Hepatocyte (in vitro differentiated cells): Measurements from ENCODE around the gene PIWIL4. TPM values are rescaled to one million over a fixed set of nuclear protein-coding genes. Genes with fewer than 3 reads are reported as not detected.

Experiments
- DNase-seq: peaks from one replicate; pipeline ENCODE4 v3.0.0-alpha.2; 2016; ENCODE audit warnings: low spot score
- H2AFZ ChIP-seq: fragments of 200-600 bp; sonication (generic); 2 replicates; pipeline ENCODE4 v1.6.0; 2016; ENCODE audit warnings: antibody characterized with exemption, mild to moderate bottlenecking
- H3K27ac ChIP-seq: fragments of 200-600 bp; sonication (generic); 2 replicates; pipeline ENCODE4 v1.5.1; 2016; ENCODE audit warnings: mild to moderate bottlenecking
- H3K27me3 ChIP-seq: fragments of 200-600 bp; sonication (generic); 2 replicates; pipeline ENCODE4 v1.6.1; 2016
- H3K36me3 ChIP-seq: fragments of 200-600 bp; sonication (generic); replicated peaks from 2 replicates; pipeline ENCODE4 v1.5.1; 2016; ENCODE audit warnings: low read depth; ENCODE audit not compliant: insufficient read depth
- H3K4me1 ChIP-seq: fragments of 200-600 bp; sonication (generic); 2 replicates; pipeline ENCODE4 v1.5.1; 2016; ENCODE audit warnings: mild to moderate bottlenecking, moderate library complexity; ENCODE audit not compliant: insufficient read depth
- H3K4me2 ChIP-seq: fragments of 200-600 bp; sonication (generic); 2 replicates; pipeline ENCODE4 v1.6.0; 2016
- H3K4me3 ChIP-seq: fragments of 200-600 bp; sonication (generic); 2 replicates; pipeline ENCODE4 v1.5.1; 2016; ENCODE audit warnings: mild to moderate bottlenecking
- H3K79me2 ChIP-seq: fragments of 200-600 bp; sonication (generic); 2 replicates; pipeline ENCODE4 v1.6.0; 2017; ENCODE audit warnings: mild to moderate bottlenecking
- H3K9me2 ChIP-seq: fragments of 200-600 bp; sonication (generic); replicated peaks from 2 replicates; pipeline ENCODE4 v1.6.0; 2017; ENCODE audit warnings: mild to moderate bottlenecking; ENCODE audit not compliant: insufficient read depth
- H3K9me3 ChIP-seq: fragments of 200-600 bp; sonication (generic); 2 replicates; pipeline ENCODE4 v1.5.1; 2016; ENCODE audit warnings: low read depth, mild to moderate bottlenecking
- H4K20me1 ChIP-seq: fragments of 200-600 bp; sonication (generic); 2 replicates; pipeline ENCODE4 v1.6.0; 2016; ENCODE audit warnings: mild to moderate bottlenecking; ENCODE audit not compliant: insufficient read depth, poor library complexity, severe bottlenecking
- EZH2 ChIP-seq: fragments of 200-600 bp; sonication (generic); IDR thresholded peaks from 2 replicates; pipeline ENCODE4 v1.6.1; 2016; ENCODE audit warnings: antibody characterized with exemption, mild to moderate bottlenecking, borderline replicate concordance
- EZH2phosphoT487 ChIP-seq: fragments of 200-600 bp; sonication (generic); IDR thresholded peaks from one replicate; pipeline ENCODE4 v1.6.1; 2018; ENCODE audit warnings: antibody characterized with exemption, mild to moderate bottlenecking, low read depth, moderate library complexity; ENCODE audit not compliant: unreplicated experiment, severe bottlenecking
- WGBS: methylation state at CpG from one replicate; pipeline ENCODE4 v1.1.6; 2016; ENCODE audit warnings: low lambda C conversion rate; ENCODE audit errors: missing lambda C conversion rate; 5-methylcytosine and 5-hydroxymethylcytosine counted together
- polyA plus RNA-seq: library from polyadenylated mRNA; unstranded; fragments of >200 nt; fragmentation: Nextera tagmentation; extraction: Ambion mirVana; gene quantifications from 2 replicates; pipeline ENCODE4 v1.2.1, GENCODE V29; 2016
- total RNA-seq: library from RNA; depleted of rRNA; stranded (reverse); fragments of >200 nt; gene quantifications from 2 replicates; pipeline ENCODE4 v1.2.3, GENCODE V29; 2014
- TF ChIP-seq, protein P1 (sequence below): fragments of 200-600 bp; sonication (generic); IDR thresholded peaks from 2 replicates; pipeline ENCODE4 v1.5.1; 2016; ENCODE audit warnings: antibody characterized with exemption, mild to moderate bottlenecking; ENCODE audit not compliant: poor library complexity

PIWIL4 gene
- total and polyA plus RNA-seq, 2 experiments from 2014 or later: 2.1 to 2.4 TPM

GRCh38 chr11:94586978-94587377, 19.8 kb downstream of the PIWIL4 start:
- Histone ChIP-seq H2AFZ (no peak overlapping the region), H3K4me2 (peak overlapping the region; percentile 14), H3K27ac (peak overlapping the region; percentile 71), H3K9me2 (no peaks in the 10 kb centered on the region), H3K4me3 (no peak overlapping the region), H3K4me1 (peaks cover 11% of the 10 kb centered on the region), H4K20me1 (no peaks in the 10 kb centered on the region), H3K27me3 (no peaks in the 10 kb centered on the region), H3K9me3 (no peaks in the 10 kb centered on the region), H3K36me3 (no peaks in the 10 kb centered on the region), H3K79me2 (no peaks in the 10 kb centered on the region)
- WGBS: 34% methylated on average over 5 of the region's 5 CpGs
- DNase-seq: peak; percentile 42
- TF ChIP-seq, protein P1, sequence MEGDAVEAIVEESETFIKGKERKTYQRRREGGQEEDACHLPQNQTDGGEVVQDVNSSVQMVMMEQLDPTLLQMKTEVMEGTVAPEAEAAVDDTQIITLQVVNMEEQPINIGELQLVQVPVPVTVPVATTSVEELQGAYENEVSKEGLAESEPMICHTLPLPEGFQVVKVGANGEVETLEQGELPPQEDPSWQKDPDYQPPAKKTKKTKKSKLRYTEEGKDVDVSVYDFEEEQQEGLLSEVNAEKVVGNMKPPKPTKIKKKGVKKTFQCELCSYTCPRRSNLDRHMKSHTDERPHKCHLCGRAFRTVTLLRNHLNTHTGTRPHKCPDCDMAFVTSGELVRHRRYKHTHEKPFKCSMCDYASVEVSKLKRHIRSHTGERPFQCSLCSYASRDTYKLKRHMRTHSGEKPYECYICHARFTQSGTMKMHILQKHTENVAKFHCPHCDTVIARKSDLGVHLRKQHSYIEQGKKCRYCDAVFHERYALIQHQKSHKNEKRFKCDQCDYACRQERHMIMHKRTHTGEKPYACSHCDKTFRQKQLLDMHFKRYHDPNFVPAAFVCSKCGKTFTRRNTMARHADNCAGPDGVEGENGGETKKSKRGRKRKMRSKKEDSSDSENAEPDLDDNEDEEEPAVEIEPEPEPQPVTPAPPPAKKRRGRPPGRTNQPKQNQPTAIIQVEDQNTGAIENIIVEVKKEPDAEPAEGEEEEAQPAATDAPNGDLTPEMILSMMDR: no peak
- TF ChIP-seq EZH2phosphoT487 (no peak), EZH2 (no peak)

GRCh38 chr11:94588366-94588942, 21.3 kb downstream of the PIWIL4 start:
- Histone ChIP-seq H4K20me1 (no peaks in the 10 kb centered on the region), H3K27ac (no peak overlapping the region), H3K4me3 (no peak overlapping the region), H3K36me3 (no peaks in the 10 kb centered on the region), H3K27me3 (no peaks in the 10 kb centered on the region), H3K4me2 (no peak overlapping the region), H3K9me2 (no peaks in the 10 kb centered on the region), H3K4me1 (peaks cover 11% of the 10 kb centered on the region), H2AFZ (no peak overlapping the region), H3K9me3 (no peaks in the 10 kb centered on the region), H3K79me2 (no peaks in the 10 kb centered on the region)
- TF ChIP-seq, protein P1: no peak
- no peak for TF ChIP-seq EZH2phosphoT487
- no peak for TF ChIP-seq EZH2
- peak; percentile 13 for DNase-seq
- WGBS: 42% methylated on average over 2 of the region's 2 CpGs

DNA sequence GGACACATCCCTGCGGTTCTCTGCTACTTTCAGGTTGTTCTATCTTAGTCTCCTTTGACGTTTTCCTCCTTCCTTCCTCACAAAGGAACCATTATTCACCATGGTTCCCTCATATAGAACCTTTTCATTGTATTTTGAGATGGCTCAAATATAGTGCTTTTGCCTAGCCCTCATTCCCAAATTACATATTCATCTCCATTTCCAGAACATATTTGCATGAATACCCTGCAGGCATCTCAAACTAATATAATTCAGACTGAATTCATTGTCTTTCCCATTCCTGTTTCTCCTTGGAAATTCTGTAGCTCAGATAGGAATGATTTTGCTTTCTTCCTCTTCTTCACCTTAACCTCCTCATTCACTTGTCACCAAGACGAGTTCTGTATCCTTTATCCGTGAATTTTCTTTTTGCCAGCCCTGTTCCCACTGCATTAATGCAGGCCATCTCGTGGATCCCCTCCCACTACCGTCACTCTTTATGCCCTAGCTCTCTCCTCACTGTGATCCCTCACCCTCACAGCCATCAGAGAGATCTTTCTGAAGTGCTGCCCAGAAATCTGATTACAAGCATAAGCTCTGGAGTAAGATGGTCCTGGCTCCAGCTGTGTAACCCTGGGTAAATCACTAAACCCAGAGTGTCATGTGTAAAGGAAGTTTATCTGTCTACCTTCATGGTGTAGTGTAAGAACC, 23.3 kb downstream of the PIWIL4 start:
- WGBS: 80% methylated on average over 6 of the region's 6 CpGs
- Histone ChIP-seq H3K36me3 (no peaks in the 10 kb centered on the region), H2AFZ (no peak overlapping the region)

More for the DNA sequence above, 23.3 kb downstream of the PIWIL4 start:
- no peak overlapping the region for H3K4me2 ChIP-seq
- H3K9me2 ChIP-seq: no peaks in the 10 kb centered on the region
- no peaks in the 10 kb centered on the region for H3K27me3 ChIP-seq
- DNase-seq: no peak
- TF ChIP-seq EZH2phosphoT487 (no peak), EZH2 (no peak)
- TF ChIP-seq, protein P1: no peak
- no peaks in the 10 kb centered on the region for H3K79me2 ChIP-seq
- H3K4me1 ChIP-seq: peaks cover 11% of the 10 kb centered on the region
- H3K4me3 ChIP-seq: no peak overlapping the region
- H3K9me3 ChIP-seq: no peaks in the 10 kb centered on the region
- H3K27ac ChIP-seq: no peak overlapping the region
- H4K20me1 ChIP-seq: no peaks in the 10 kb centered on the region
